Measurements from ENCODE around the gene INPP4A. TPM values are rescaled to one million over a fixed set of nuclear protein-coding genes. Genes with fewer than 3 reads are reported as not detected.

Gene INPP4A
- total and polyA plus RNA-seq, 10 of the 15 experiments (the other 5 are each of a cell fraction or from before 2014, with no cell fraction given): 4.7 to 62.3 (median 36.9) TPM

- TF ChIP-seq, protein P1, sequence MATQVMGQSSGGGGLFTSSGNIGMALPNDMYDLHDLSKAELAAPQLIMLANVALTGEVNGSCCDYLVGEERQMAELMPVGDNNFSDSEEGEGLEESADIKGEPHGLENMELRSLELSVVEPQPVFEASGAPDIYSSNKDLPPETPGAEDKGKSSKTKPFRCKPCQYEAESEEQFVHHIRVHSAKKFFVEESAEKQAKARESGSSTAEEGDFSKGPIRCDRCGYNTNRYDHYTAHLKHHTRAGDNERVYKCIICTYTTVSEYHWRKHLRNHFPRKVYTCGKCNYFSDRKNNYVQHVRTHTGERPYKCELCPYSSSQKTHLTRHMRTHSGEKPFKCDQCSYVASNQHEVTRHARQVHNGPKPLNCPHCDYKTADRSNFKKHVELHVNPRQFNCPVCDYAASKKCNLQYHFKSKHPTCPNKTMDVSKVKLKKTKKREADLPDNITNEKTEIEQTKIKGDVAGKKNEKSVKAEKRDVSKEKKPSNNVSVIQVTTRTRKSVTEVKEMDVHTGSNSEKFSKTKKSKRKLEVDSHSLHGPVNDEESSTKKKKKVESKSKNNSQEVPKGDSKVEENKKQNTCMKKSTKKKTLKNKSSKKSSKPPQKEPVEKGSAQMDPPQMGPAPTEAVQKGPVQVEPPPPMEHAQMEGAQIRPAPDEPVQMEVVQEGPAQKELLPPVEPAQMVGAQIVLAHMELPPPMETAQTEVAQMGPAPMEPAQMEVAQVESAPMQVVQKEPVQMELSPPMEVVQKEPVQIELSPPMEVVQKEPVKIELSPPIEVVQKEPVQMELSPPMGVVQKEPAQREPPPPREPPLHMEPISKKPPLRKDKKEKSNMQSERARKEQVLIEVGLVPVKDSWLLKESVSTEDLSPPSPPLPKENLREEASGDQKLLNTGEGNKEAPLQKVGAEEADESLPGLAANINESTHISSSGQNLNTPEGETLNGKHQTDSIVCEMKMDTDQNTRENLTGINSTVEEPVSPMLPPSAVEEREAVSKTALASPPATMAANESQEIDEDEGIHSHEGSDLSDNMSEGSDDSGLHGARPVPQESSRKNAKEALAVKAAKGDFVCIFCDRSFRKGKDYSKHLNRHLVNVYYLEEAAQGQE (IDR thresholded peaks at IDR 0.05; ENCODE audit: low read depth, low read length): no peak
- TF ChIP-seq RB1 (IDR thresholded peaks at IDR 0.05; ENCODE audit: borderline replicate concordance) (no peak), SUZ12 (IDR thresholded peaks at IDR 0.05; ENCODE audit: unreplicated experiment) (no peak), E4F1 (IDR thresholded peaks at IDR 0.05; ENCODE audit: borderline replicate concordance, partially characterized antibody) (no peak), TAF1 (IDR thresholded peaks at IDR 0.05; ENCODE audit: borderline replicate concordance, low read depth, low read length) (no peak), IKZF2 (IDR thresholded peaks at IDR 0.05) (no peak), RCOR1 (conservative IDR thresholded peaks at IDR 0.05; ENCODE audit: low read depth, low read length) (no peak), SKIL (IDR thresholded peaks at IDR 0.05; ENCODE audit: low read depth, poor library complexity, severe bottlenecking) (no peak), USF2 (IDR thresholded peaks at IDR 0.05; ENCODE audit: borderline replicate concordance, low read depth, low read length) (no peak), HCFC1 (IDR thresholded peaks at IDR 0.05; ENCODE audit: low read length) (no peak), ZSCAN29 (IDR thresholded peaks at IDR 0.05) (no peak), MTA2 (IDR thresholded peaks at IDR 0.05; ENCODE audit: low read depth) (no peak)
- POLR2A ChIA-PET: no interaction called here
- no peak overlapping the region for H3K4me3 ChIP-seq
- DNase-seq (ENCODE audit: low read depth, low spot score): no peak
- no TSS peak for BruUV-seq (replicated peaks)
- SMC1A ChIA-PET (ENCODE audit: uncharacterized antibody, unreplicated experiment): interaction anchor here (0.8 kb wide), 1 partner anchor 123 kb away, joined by 3 read pairs; no protein-coding TSS in a partner anchor
- no peaks in the 10 kb centered on the region; the same call in 1 of the 2 replicates for H4K20me1 ChIP-seq (ENCODE audit: control insufficient read depth, insufficient read depth)
- H3K27me3 ChIP-seq (replicated peaks in 1 of 2; ENCODE audit: control insufficient read depth in 2 of 2, insufficient read depth in 2 of 2, low read length in 1 of 2): no peaks in the 10 kb centered on the region
- no peak overlapping the region for H2AFZ ChIP-seq (ENCODE audit: control insufficient read depth, low read depth, low read length)
- intact Hi-C loops (cut with micrococcal nuclease; ENCODE audit: unreplicated experiment) (loop anchor here (10.0 kb wide), 1 partner anchor 481 kb away; no protein-coding TSS in a partner anchor), in situ Hi-C loops (cut with MboI) (no loop called here)
- no peak for ATAC-seq
- H3K79me2 ChIP-seq (ENCODE audit: control insufficient read depth, insufficient read depth, low read length): no peaks in the 10 kb centered on the region
- H3K36me3 ChIP-seq (ENCODE audit: control insufficient read depth in 2 of 2, insufficient read depth in 2 of 2, low read length in 1 of 2): peaks cover 28 to 31% of the 10 kb centered on the region in 2 experiments
- no peak overlapping the region for H3K9ac ChIP-seq (ENCODE audit: control insufficient read depth, insufficient read depth, low read length)
- CTCF ChIA-PET: interaction anchor here (1.1 to 1.2 kb wide), 2 partner anchors 15 to 17 kb away, joined by 3 to 4 read pairs; no protein-coding TSS in a partner anchor
- FAIRE-seq: no peak
- RAD21 ChIA-PET (ENCODE audit: unreplicated experiment): interaction anchor here (0.9 kb wide), 1 partner anchor 14 kb away, joined by 5 read pairs; no protein-coding TSS in a partner anchor
- peaks cover 8% of the 10 kb centered on the region; the same call in 1 of the 2 replicates for H3K4me1 ChIP-seq (ENCODE audit: control insufficient read depth, insufficient read depth, low read length)
- H3K4me2 ChIP-seq (ENCODE audit: control insufficient read depth, insufficient read depth): no peak overlapping the region
- WGBS (ENCODE audit: insufficient coverage, insufficient replicate concordance, low lambda C conversion rate, missing lambda C conversion rate): 80% methylated on average over 10 of the region's 10 CpGs
- no peaks in the 10 kb centered on the region for H3K9me3 ChIP-seq (replicated peaks; ENCODE audit: control insufficient read depth, insufficient read depth, low read length)
- H3K27ac ChIP-seq (ENCODE audit: control insufficient read depth, insufficient read depth): no peak overlapping the region
Measured at GRCh38 chr2:98583816-98584618, 139.4 kb downstream of the INPP4A start.

Data from GM12878 (cell line).